Spleen (tissue), 11 donors: ENCODE data around the gene VRTN. TPM values are rescaled to one million over a fixed set of nuclear protein-coding genes. Genes with fewer than 3 reads are reported as not detected.

Source experiments
- DNase-seq: peaks from one replicate; pipeline ENCODE4 v3.0.0-alpha.2; 2020
- H3K27ac ChIP-seq, 8 donors: fragments of 200-600 bp; sonication (generic) in 7 of 8; 1 replicate in 4 of 8; 2 replicates in 4 of 8; pipeline versions ENCODE4 v1.5.0 to v1.8.0; 2016 to 2021; ENCODE audit warnings: inconsistent platforms in 4 of 8, mild to moderate bottlenecking in 4 of 8, moderate library complexity in 1 of 8
- H3K27me3 ChIP-seq, 7 donors: fragments of 200-600 bp; sonication (generic) in 6 of 7; replicated peaks in 1 of 7; 1 replicate in 4 of 7; 2 replicates in 3 of 7; pipeline versions ENCODE4 v1.5.0 to v1.8.0; 2016 to 2021; ENCODE audit warnings: inconsistent platforms in 3 of 7, mild to moderate bottlenecking in 1 of 7
- H3K36me3 ChIP-seq, 6 donors: fragments of 200-600 bp; sonication (generic) in 5 of 6; 1 replicate in 4 of 6; 2 replicates in 2 of 6; pipeline versions ENCODE4 v1.5.0 to v1.8.0; 2016 to 2021; ENCODE audit warnings: inconsistent platforms in 2 of 6
- H3K4me1 ChIP-seq, 6 donors: fragments of 200-600 bp; sonication (generic) in 5 of 6; 1 replicate in 3 of 6; 2 replicates in 3 of 6; pipeline versions ENCODE4 v1.5.0 to v1.8.0; 2016 to 2021; ENCODE audit warnings: inconsistent platforms in 3 of 6
- H3K4me3 ChIP-seq, 8 donors: fragments of 200-600 bp; sonication (generic) in 7 of 8; 1 replicate in 4 of 8; 2 replicates in 4 of 8; pipeline versions ENCODE4 v1.5.0 to v1.8.0; 2016 to 2021; ENCODE audit warnings: inconsistent platforms in 4 of 8, mild to moderate bottlenecking in 4 of 8, moderate library complexity in 2 of 8
- H3K9me3 ChIP-seq, 8 donors: fragments of 200-600 bp; sonication (generic) in 7 of 8; 1 replicate in 4 of 8; 2 replicates in 4 of 8; pipeline versions ENCODE4 v1.5.0 to v1.8.0; 2016 to 2021; ENCODE audit warnings: inconsistent platforms in 4 of 8
- POLR2A ChIP-seq, 3 donors: fragments of 450-650 bp; IDR thresholded peaks; one replicate each; pipeline ENCODE4 v1.5.1; 2017; ENCODE audit warnings: antibody characterized with exemption in 3 of 3, mild to moderate bottlenecking in 1 of 3
- POLR2AphosphoS5 ChIP-seq, 3 donors: sonication (generic); formaldehyde crosslinking; IDR thresholded peaks; one replicate each; pipeline ENCODE4 v1.5.1; 2017; ENCODE audit warnings: antibody characterized with exemption in 3 of 3
- whole genome bisulfite sequencing, 5 donors: extraction: QIAGEN DNeasy Blood & Tissue Kit in 3 of 5; methylation state at CpG; one replicate each; pipeline versions ENCODE4 v1.1.5 to v1.1.7; 2013 to 2018; 5-methylcytosine and 5-hydroxymethylcytosine counted together
- intact Hi-C: fragments of 100-400 bp; cut with DNase I; formaldehyde crosslinking; loops from one replicate; pipeline ENCODE4 v1.15.0; 2023; ENCODE audit warnings: low total_unique reads
- polyA plus RNA-seq, 3 donors: library from polyadenylated mRNA; stranded (reverse); fragments of 200-250 nt; gene quantifications; one replicate each; pipeline ENCODE4 v1.2.1, GENCODE V29; 2013
- total RNA-seq, 7 donors: library from RNA; depleted of rRNA in 3 of 7; stranded (reverse); fragments of >200 nt in 3 of 7; fragmentation: NEBNext Ultra II Directional in 4 of 7; extraction: Animal tissue kit (Norgen Biotek cat#: 25700) in 4 of 7; gene quantifications; one replicate each; pipeline versions ENCODE4 v1.1.0 to v1.2.1, GENCODE V29; 2016 to 2021
- TF ChIP-seq, protein P1 (sequence below), 11 experiments: fragments of 200-600 bp in 7 of 11; fragments of 450-650 bp in 4 of 11; sonication (generic) in 4 of 11; IDR thresholded peaks in 8 of 11; conservative IDR thresholded peaks in 3 of 11; 1 replicate in 7 of 11; 2 replicates in 4 of 11; pipeline versions ENCODE4 v1.4.0 to v1.8.0; 2016 to 2021; ENCODE audit warnings: antibody characterized with exemption in 11 of 11, inconsistent platforms in 4 of 11, mild to moderate bottlenecking in 1 of 11
- donor health status: healthy with polysubstance abuse.
- donor health status: DM: no; HTN: no; CAD: no; lungs with moderate emphysema.
- donor health status: DM: no; HTN: no; CAD: no.
- donor health status: Bipolar disorder and iron deficiency.
- donor health status: healthy.
- donor health status: DM: no; HTN: no; CAD: no.
- donor health status: DM: yes; HTN: yes; CAD: no.

The VRTN gene
- total and polyA plus RNA-seq, 10 donors: 0.07 to 0.21 (median 0.10) TPM; not detected in 7

DNA sequence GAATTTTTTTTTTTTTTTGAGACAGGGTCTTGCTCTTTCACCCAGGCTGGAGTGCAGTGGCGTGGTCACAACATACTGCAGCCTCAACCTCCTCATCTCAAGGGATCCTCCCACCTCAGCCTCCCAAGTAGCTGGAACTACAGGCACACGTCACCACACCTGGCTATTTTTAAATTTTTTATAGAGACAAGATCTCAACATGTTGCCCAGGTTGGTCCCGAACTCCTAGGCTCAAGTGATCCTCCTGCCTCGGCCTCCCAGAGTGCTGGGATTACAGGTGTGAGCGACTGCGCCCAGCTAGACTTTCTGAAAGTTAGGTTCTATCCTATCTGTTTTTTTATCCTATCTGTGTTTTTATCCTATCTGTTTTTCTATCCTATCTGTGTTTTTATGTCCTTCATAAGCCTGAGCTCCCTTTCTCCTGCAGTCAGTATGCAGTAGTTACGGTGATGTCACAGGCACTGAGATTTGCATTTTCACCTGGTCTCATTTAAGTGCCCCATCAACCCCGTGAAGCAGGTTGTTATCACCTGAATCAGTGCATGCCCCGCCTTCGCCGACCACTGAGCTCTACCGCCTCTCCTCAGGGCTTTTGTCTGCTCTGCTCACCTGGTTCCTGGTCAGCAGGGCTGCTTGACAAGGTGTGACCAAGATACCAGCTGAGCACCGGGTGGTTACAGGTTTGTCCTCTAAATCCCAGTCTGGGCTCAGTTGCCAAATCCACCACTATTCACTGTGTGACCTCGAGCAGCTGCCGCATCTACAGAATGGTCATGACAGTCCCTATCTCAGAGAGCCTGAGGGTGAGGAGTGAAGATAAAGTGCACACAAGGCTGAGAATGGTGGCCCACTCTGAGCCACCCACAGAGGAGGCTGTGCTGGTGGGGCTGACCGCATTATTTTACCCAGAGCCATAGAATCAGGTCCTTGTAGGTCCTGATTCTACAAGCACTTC is 44.6 kb downstream of the VRTN start:
- Histone ChIP-seq H3K4me3 (no peak overlapping the region), H3K36me3 (no peaks in the 10 kb centered on the region), H3K4me1 (no peaks in the 10 kb centered on the region), H3K27me3 (no peaks in the 10 kb centered on the region), H3K27ac (no peak overlapping the region), H3K9me3 (no peaks in the 10 kb centered on the region)
- DNase-seq: no peak
- TF ChIP-seq POLR2AphosphoS5 (IDR thresholded peaks at IDR 0.05) (no peak), POLR2A (IDR thresholded peaks at IDR 0.05) (no peak)
- TF ChIP-seq, protein P1, sequence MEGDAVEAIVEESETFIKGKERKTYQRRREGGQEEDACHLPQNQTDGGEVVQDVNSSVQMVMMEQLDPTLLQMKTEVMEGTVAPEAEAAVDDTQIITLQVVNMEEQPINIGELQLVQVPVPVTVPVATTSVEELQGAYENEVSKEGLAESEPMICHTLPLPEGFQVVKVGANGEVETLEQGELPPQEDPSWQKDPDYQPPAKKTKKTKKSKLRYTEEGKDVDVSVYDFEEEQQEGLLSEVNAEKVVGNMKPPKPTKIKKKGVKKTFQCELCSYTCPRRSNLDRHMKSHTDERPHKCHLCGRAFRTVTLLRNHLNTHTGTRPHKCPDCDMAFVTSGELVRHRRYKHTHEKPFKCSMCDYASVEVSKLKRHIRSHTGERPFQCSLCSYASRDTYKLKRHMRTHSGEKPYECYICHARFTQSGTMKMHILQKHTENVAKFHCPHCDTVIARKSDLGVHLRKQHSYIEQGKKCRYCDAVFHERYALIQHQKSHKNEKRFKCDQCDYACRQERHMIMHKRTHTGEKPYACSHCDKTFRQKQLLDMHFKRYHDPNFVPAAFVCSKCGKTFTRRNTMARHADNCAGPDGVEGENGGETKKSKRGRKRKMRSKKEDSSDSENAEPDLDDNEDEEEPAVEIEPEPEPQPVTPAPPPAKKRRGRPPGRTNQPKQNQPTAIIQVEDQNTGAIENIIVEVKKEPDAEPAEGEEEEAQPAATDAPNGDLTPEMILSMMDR (IDR thresholded peaks at IDR 0.05 in 8 of 11, conservative IDR thresholded peaks at IDR 0.05 in 3 of 11): no peak
- WGBS, 5 donors: 84 to 89% (median 85%) methylated on average over 16 of the region's 16 CpGs
- intact Hi-C loops: no loop called here

DNA sequence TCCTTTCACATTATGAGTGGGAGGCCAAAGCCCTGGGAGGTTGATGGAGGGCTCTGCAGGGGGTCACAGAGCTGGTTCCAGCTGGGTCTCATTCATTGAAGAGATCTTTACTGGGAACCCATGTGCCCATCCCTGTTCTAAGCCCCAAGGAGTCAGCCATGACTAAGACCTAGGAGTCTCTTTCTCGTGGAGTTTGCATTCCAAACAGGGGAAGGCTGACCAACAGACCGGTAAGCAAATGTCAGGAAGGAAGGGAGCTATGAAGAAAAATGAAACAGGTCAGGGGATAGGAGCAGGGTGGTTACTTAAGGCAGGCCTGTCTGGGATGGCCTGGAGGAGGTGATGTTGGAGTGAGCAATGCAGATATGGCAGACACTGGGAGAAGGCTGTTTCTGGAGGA is 46.3 kb downstream of the VRTN start:
- no peaks in the 10 kb centered on the region for H3K27me3 ChIP-seq
- intact Hi-C loops: no loop called here
- no peak overlapping the region for H3K4me3 ChIP-seq
- WGBS, 5 donors: 50 to 74% (median 59%) methylated on average over 2 of the region's 2 CpGs
- H3K36me3 ChIP-seq: no peaks in the 10 kb centered on the region
- H3K9me3 ChIP-seq: no peaks in the 10 kb centered on the region
- no peak overlapping the region for H3K27ac ChIP-seq
- no peak for DNase-seq
- TF ChIP-seq POLR2AphosphoS5 (IDR thresholded peaks at IDR 0.05) (no peak), POLR2A (IDR thresholded peaks at IDR 0.05) (no peak)
- TF ChIP-seq, protein P1 (IDR thresholded peaks at IDR 0.05 in 8 of 11, conservative IDR thresholded peaks at IDR 0.05 in 3 of 11): no peak
- H3K4me1 ChIP-seq: no peaks in the 10 kb centered on the region

DNA sequence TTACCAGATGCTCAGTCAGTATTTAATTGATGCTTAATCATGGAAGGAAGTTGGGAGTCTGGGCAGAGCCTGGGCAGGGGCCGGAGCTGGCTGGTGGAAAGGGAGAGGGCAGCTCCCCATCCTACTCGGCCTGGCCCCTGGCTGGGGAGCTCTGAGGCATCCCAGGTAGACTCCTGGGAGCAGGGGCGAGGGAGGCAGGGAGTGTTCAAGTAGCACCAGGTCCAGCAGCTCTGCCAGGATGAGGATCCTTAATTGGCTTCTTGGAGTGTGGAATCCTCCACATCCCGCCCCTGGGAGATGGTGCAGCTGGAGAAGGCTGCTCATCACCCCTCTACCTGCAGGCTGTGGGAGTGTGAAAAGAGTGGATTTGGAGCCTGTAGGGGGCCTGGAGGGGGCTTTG is 46.8 kb downstream of the VRTN start:
- no peaks in the 10 kb centered on the region for H3K36me3 ChIP-seq
- no peak for DNase-seq
- H3K9me3 ChIP-seq: no peaks in the 10 kb centered on the region
- WGBS, 5 donors: 62 to 76% (median 68%) methylated on average over 4 of the region's 4 CpGs
- H3K27ac ChIP-seq: no peak overlapping the region
- peaks cover 0 to under 1% (median 0%) of the 10 kb centered on the region in 6 donors for H3K4me1 ChIP-seq
- H3K4me3 ChIP-seq: no peak overlapping the region
- H3K27me3 ChIP-seq: no peaks in the 10 kb centered on the region
- TF ChIP-seq, protein P1 (IDR thresholded peaks at IDR 0.05 in 8 of 11, conservative IDR thresholded peaks at IDR 0.05 in 3 of 11): no peak
- TF ChIP-seq POLR2A (IDR thresholded peaks at IDR 0.05) (no peak), POLR2AphosphoS5 (IDR thresholded peaks at IDR 0.05) (no peak)
- intact Hi-C loops: no loop called here

DNA sequence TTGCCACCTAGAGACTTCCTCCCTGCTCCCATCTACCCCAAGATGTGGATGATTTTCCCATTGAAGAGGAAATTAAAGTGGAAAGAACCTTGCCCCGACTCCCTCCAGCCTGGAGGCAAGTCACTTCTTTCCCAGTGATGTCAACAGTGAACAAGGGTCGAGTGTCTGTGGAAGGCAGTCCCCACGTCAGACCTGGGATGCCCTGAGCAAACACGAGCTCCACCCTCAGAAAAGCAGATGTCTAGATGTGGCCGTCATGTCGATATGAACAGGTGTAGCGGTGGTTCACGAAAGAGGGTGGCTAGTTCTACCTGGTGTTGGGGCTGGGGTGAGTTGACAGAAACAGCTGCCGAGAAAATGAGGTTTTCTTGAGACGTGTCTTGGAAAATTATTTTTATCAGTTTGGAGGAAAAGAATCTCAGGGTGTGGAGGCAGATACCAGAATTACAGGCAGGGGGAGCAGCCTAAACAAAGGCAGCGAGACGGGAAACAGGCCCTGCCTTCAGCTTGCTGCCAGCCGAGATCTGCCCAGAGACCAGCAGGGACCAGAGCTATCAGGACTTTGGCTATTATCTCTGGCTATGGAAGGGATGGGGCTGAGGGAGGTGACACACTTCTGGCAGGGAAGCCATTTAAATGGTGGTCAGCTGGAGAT is 51.9 kb downstream of the VRTN start:
- H3K4me1 ChIP-seq: peaks cover 21 to 38% (median 31%) of the 10 kb centered on the region in 6 donors
- H3K27ac ChIP-seq: peak overlapping the region in 1 of 8 donors; percentile 88
- H3K9me3 ChIP-seq: no peaks in the 10 kb centered on the region
- TF ChIP-seq POLR2A (IDR thresholded peaks at IDR 0.05) (no peak), POLR2AphosphoS5 (IDR thresholded peaks at IDR 0.05) (no peak)
- TF ChIP-seq, protein P1 (IDR thresholded peaks at IDR 0.05 in 8 of 11, conservative IDR thresholded peaks at IDR 0.05 in 3 of 11): no peak
- intact Hi-C loops: no loop called here
- no peak for DNase-seq
- WGBS, 5 donors: 64 to 73% (median 66%) methylated on average over 13 of the region's 13 CpGs
- no peak overlapping the region for H3K4me3 ChIP-seq
- H3K36me3 ChIP-seq: no peaks in the 10 kb centered on the region
- H3K27me3 ChIP-seq: no peaks in the 10 kb centered on the region
